Nucleus accumbens (tissue), 56 donors: ENCODE measurements around the gene TMEM156.

Experiments used
- DNase-seq, 56 donors: peaks; one replicate each; lab custom pipeline; 2025; lab: John Stamatoyannopoulos, UW

TMEM156 gene

GRCh38 chr4:38930707-38931106 lies 101.5 kb downstream of the TMEM156 start:
- no peak for DNase-seq

- no peak for DNase-seq
Measured at GRCh38 chr4:38930204-38930603, 102.0 kb downstream of the TMEM156 start.

- no peak for DNase-seq
Measured at GRCh38 chr4:38928974-38929373, 103.2 kb downstream of the TMEM156 start.

GRCh38 chr4:38928568-38928967 lies 103.6 kb downstream of the TMEM156 start:
- no peak for DNase-seq

GRCh38 chr4:38926896-38927295 lies 105.3 kb downstream of the TMEM156 start:
- no peak for DNase-seq

- peak in 45 of 56 donors; percentile 1 to 67 (median 33) for DNase-seq
Measured at GRCh38 chr4:38925492-38926413, 106.5 kb downstream of the TMEM156 start.

GRCh38 chr4:38924353-38924752 lies 107.9 kb downstream of the TMEM156 start:
- no peak for DNase-seq

GRCh38 chr4:38923746-38924145 lies 108.5 kb downstream of the TMEM156 start:
- no peak for DNase-seq

- DNase-seq = no peak
Measured at GRCh38 chr4:38921151-38921550, 111.1 kb downstream of the TMEM156 start.

- no peak for DNase-seq
Measured at GRCh38 chr4:38920677-38921076, 111.5 kb downstream of the TMEM156 start.

- no peak for DNase-seq
Measured at GRCh38 chr4:38920186-38920585, 112.0 kb downstream of the TMEM156 start.

- no peak for DNase-seq
Measured at GRCh38 chr4:38919494-38919893, 112.7 kb downstream of the TMEM156 start.

GRCh38 chr4:38917481-38918025 lies 114.7 kb downstream of the TMEM156 start:
- no peak for DNase-seq
